ENCODE measurements around the gene ABLIM3.

The ABLIM3 gene
- total RNA-seq = 0 to 0.46 (median 0.08) reads per million in 4 donors

- peak; percentile 34 to 61 (median 49) for DNase-seq
Measured at GRCh38 chr5:149141224-149141956, at the start of gene ABLIM3. Gene ABLIM3, plus strand, starts transcription at chr5:149141493. Its CDS starts 603 bp downstream, at chr5:149142096.

GRCh38 chr5:149093625-149094024 lies 47.7 kb upstream of the ABLIM3 start:
- DNase-seq = no peak

GRCh38 chr5:149094996-149095395 lies 46.3 kb upstream of the ABLIM3 start:
- no peak for DNase-seq

- no peak for DNase-seq
Measured at GRCh38 chr5:149099920-149100319, 41.4 kb upstream of the ABLIM3 start.

GRCh38 chr5:149100331-149100730 lies 41.0 kb upstream of the ABLIM3 start:
- DNase-seq = no peak

- DNase-seq = no peak
Measured at GRCh38 chr5:149108651-149109280, 32.5 kb upstream of the ABLIM3 start.

- DNase-seq = no peak
Measured at GRCh38 chr5:149110406-149110805, 30.9 kb upstream of the ABLIM3 start.

- DNase-seq = no peak
Measured at GRCh38 chr5:149113669-149114068, 27.6 kb upstream of the ABLIM3 start.

- DNase-seq = peak in 3 of 5 donors; percentile 11 to 21 (median 16)
Measured at GRCh38 chr5:149114403-149115312, 26.6 kb upstream of the ABLIM3 start.

- DNase-seq = peak in 1 of 5 donors; percentile 4
Measured at GRCh38 chr5:149117970-149118369, 23.3 kb upstream of the ABLIM3 start.

- DNase-seq = no peak
Measured at GRCh38 chr5:149118463-149118862, 22.8 kb upstream of the ABLIM3 start.

- DNase-seq = no peak
Measured at GRCh38 chr5:149121145-149121544, 20.1 kb upstream of the ABLIM3 start.

- DNase-seq = no peak
Measured at GRCh38 chr5:149123211-149123610, 18.1 kb upstream of the ABLIM3 start.

- DNase-seq = no peak
Measured at GRCh38 chr5:149125386-149125891, 15.9 kb upstream of the ABLIM3 start.

- no peak for DNase-seq
Measured at GRCh38 chr5:149126906-149127305, 14.4 kb upstream of the ABLIM3 start.

GRCh38 chr5:149127394-149127955 lies 13.8 kb upstream of the ABLIM3 start:
- DNase-seq = no peak

GRCh38 chr5:149128023-149128875 lies 13.0 kb upstream of the ABLIM3 start:
- DNase-seq = no peak

- no peak for DNase-seq
Measured at GRCh38 chr5:149129181-149129580, 12.1 kb upstream of the ABLIM3 start.

GRCh38 chr5:149130121-149130914 lies 11.0 kb upstream of the ABLIM3 start:
- DNase-seq = no peak

- no peak for DNase-seq
Measured at GRCh38 chr5:149132474-149132873, 8.8 kb upstream of the ABLIM3 start.

Measured in T-helper 1 cell (primary cell).